Kidney epithelial cell (primary cell): Measurements from ENCODE around the gene MKRN3. TPM values are rescaled to one million over a fixed set of nuclear protein-coding genes. Genes with fewer than 3 reads are reported as not detected.
"Not testable (repeated sequence)": the region's sequence is repeated elsewhere in the genome, so short reads cannot be mapped to it uniquely, and the experiment has no call there.

ENCODE experiments used
- DNase-seq: peaks from one replicate; pipeline ENCODE4 v3.0.0-alpha.2; 2010; ENCODE audit warnings: low read depth
- H3K27me3 ChIP-seq: 2 replicates; pipeline ENCODE4 v1.6.0; 2011; ENCODE audit warnings: low read length; ENCODE audit not compliant: control insufficient read depth, insufficient read depth
- H3K36me3 ChIP-seq: 2 replicates; pipeline ENCODE4 v1.5.1; 2011; ENCODE audit warnings: low read length; ENCODE audit not compliant: control insufficient read depth, insufficient read depth
- H3K4me3 ChIP-seq: 2 replicates; pipeline ENCODE4 v1.5.1; 2011; ENCODE audit warnings: low read depth, mild to moderate bottlenecking, control low read depth, low read length
- CTCF ChIP-seq: IDR thresholded peaks from 2 replicates; pipeline ENCODE4 v1.5.1; 2011; ENCODE audit warnings: mild to moderate bottlenecking, moderate library complexity, low read length, control low read depth, inconsistent platforms; ENCODE audit not compliant: insufficient read depth, poor library complexity, severe bottlenecking
- total RNA-seq: library from RNA; depleted of rRNA; stranded (reverse); fragments of >200 nt; gene quantifications from 2 replicates; pipeline ENCODE4 v1.2.3, GENCODE V29; 2015

MKRN3 gene
- total RNA-seq, 1 donor from 2014 or later: 3.1 TPM

- H3K27me3 ChIP-seq: no peaks in the 10 kb centered on the region
- no peaks in the 10 kb centered on the region for H3K36me3 ChIP-seq
- H3K4me3 ChIP-seq: no peak overlapping the region
- no peak for TF ChIP-seq CTCF
- DNase-seq: no peak
These were observed 23.5 kb downstream of the MKRN3 start for GRCh38 chr15:23589012-23589411.

GRCh38 chr15:23594252-23594770 is 28.8 kb downstream of the MKRN3 start:
- no peaks in the 10 kb centered on the region for H3K36me3 ChIP-seq
- DNase-seq: no peak
- TF ChIP-seq CTCF: no peak
- no peak overlapping the region for H3K4me3 ChIP-seq
- H3K27me3 ChIP-seq: no peaks in the 10 kb centered on the region

DNA sequence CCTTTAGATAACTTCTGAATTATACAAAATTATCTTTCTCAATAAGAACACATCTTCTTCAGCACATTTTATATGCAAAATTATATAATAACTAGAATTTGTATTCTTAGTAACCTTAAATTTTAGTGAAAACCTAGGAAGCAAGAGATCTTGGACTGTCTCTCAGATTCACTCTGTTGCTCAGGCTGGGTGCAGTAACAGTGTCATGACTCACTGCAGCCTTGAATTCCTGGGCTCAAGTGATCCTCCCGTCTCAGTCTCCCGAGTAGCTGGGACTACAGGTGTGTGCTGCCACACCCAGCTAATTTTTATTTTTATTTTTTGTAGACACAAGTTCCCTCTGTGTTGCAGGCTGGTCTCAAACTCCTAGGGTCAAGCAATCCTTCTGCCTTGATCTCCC is 29.9 kb downstream of the MKRN3 start:
- Histone ChIP-seq H3K36me3 (no peaks in the 10 kb centered on the region), H3K4me3 (no peak overlapping the region), H3K27me3 (no peaks in the 10 kb centered on the region)
- TF ChIP-seq CTCF: no peak
- no peak for DNase-seq

GRCh38 chr15:23596736-23597135 is 31.3 kb downstream of the MKRN3 start:
- Histone ChIP-seq H3K27me3 (no peaks in the 10 kb centered on the region), H3K4me3 (no peak overlapping the region), H3K36me3 (no peaks in the 10 kb centered on the region)
- no peak for TF ChIP-seq CTCF
- no peak for DNase-seq

DNA sequence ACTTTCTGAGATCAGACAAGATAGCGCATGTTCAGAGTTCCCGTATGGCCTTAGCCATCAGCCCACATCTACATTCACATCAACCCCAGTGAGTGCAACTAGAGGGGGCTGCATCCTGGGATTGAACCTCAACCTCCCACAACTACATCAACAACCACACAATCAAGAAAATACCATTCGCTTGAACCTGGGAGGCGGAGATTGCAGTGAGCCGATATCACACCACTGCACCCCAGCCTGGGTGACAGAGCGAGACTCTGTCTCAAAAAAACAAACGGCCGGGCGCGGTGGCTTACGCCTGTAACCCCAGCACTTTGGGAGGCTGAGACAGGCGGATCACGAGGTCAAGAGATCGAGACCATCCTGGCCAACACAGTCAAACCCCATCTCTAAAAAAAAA is 31.8 kb downstream of the MKRN3 start:
- not testable (repeated sequence) for H3K27me3 ChIP-seq, H3K4me3 ChIP-seq, H3K36me3 ChIP-seq, DNase-seq

DNA sequence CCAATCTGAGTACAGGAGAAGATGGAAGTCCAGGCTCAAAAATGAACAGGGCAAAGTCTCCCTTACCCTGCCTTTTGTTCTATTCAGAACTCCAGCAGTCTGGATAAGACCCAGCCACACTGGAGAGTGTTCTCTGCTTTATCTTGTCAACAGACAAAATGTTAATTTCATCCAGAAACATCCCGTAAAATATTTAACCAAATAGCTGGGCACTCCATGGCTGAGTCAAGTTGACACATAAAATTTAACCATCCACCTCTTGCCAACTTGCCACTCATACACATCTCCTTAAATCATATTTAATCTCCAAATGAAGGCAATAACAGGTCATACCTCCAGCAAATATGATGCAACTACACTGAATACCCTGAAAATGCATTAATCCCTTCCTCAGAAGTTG is 33.6 kb downstream of the MKRN3 start:
- H3K4me3 ChIP-seq: no peak overlapping the region
- no peaks in the 10 kb centered on the region for H3K36me3 ChIP-seq
- TF ChIP-seq CTCF: no peak
- no peaks in the 10 kb centered on the region for H3K27me3 ChIP-seq
- DNase-seq: no peak
